Measurements from ENCODE around the gene GGCT. TPM values are rescaled to one million over a fixed set of nuclear protein-coding genes. Genes with fewer than 3 reads are reported as not detected.

Gene GGCT
- total and polyA plus RNA-seq, 2 donors from 2014 or later = 23.8 to 70.1 TPM

DNA sequence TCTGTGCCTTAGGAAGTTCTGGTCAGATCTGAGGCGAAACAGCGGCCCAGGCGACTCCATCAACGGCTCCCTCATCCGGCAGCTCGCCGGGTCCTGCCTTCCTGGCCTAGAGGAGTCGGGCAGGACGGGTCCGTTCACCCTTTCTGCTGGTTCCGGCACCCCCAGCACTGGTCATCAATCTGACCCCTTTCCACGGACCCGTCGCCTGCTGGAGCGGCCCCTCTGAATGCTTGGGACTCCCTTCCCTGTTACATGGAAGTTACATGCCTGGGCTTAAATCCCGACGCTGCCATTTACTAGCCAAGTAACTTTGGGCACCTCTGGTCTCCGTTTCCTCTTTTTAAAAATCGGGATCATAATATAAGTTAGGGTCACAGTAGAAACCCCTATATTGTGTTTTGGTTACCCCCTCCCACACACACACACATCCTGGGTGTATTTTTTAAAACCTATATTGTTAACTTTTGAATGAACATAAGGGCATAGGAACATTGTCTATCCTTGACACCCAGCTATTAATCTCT, 607 bp upstream of the GGCT start:
- H3K9me3 ChIP-seq (ENCODE audit: control insufficient read depth in 2 of 3, insufficient read depth in 1 of 3, low read length in 3 of 3) = no peaks in the 10 kb centered on the region
- no peaks in the 10 kb centered on the region for H3K27me3 ChIP-seq (ENCODE audit: control insufficient read depth, insufficient read depth, low read length)
- H3K4me3 ChIP-seq (ENCODE audit: low read length in 3 of 3) = peak overlapping the region; percentile 80 to 90 (median 81)
- H3K27ac ChIP-seq (ENCODE audit: low read depth in 2 of 2, low read length in 2 of 2) = peak overlapping the region; percentile 88 to 96
- TF ChIP-seq, protein P1, sequence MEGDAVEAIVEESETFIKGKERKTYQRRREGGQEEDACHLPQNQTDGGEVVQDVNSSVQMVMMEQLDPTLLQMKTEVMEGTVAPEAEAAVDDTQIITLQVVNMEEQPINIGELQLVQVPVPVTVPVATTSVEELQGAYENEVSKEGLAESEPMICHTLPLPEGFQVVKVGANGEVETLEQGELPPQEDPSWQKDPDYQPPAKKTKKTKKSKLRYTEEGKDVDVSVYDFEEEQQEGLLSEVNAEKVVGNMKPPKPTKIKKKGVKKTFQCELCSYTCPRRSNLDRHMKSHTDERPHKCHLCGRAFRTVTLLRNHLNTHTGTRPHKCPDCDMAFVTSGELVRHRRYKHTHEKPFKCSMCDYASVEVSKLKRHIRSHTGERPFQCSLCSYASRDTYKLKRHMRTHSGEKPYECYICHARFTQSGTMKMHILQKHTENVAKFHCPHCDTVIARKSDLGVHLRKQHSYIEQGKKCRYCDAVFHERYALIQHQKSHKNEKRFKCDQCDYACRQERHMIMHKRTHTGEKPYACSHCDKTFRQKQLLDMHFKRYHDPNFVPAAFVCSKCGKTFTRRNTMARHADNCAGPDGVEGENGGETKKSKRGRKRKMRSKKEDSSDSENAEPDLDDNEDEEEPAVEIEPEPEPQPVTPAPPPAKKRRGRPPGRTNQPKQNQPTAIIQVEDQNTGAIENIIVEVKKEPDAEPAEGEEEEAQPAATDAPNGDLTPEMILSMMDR (IDR thresholded peaks at IDR 0.05; ENCODE audit: borderline replicate concordance, extremely low read depth, insufficient read depth) = no peak
- H3K36me3 ChIP-seq (ENCODE audit: control insufficient read depth in 2 of 3, insufficient read depth in 3 of 3, low read length in 3 of 3) = no peaks in the 10 kb centered on the region
- no peak for DNase-seq
- peak overlapping the region; percentile 59 to 93 (median 77) for H3K9ac ChIP-seq (ENCODE audit: low read length in 3 of 3)
- H3K4me1 ChIP-seq (ENCODE audit: control insufficient read depth in 2 of 3, insufficient read depth in 2 of 3, low read depth in 1 of 3, low read length in 3 of 3) = peaks cover 0 to 12% (median 5%) of the 10 kb centered on the region in 3 donors
- intact Hi-C loops (cut with DNase I) = no loop called here
- no peak for FAIRE-seq

DNA sequence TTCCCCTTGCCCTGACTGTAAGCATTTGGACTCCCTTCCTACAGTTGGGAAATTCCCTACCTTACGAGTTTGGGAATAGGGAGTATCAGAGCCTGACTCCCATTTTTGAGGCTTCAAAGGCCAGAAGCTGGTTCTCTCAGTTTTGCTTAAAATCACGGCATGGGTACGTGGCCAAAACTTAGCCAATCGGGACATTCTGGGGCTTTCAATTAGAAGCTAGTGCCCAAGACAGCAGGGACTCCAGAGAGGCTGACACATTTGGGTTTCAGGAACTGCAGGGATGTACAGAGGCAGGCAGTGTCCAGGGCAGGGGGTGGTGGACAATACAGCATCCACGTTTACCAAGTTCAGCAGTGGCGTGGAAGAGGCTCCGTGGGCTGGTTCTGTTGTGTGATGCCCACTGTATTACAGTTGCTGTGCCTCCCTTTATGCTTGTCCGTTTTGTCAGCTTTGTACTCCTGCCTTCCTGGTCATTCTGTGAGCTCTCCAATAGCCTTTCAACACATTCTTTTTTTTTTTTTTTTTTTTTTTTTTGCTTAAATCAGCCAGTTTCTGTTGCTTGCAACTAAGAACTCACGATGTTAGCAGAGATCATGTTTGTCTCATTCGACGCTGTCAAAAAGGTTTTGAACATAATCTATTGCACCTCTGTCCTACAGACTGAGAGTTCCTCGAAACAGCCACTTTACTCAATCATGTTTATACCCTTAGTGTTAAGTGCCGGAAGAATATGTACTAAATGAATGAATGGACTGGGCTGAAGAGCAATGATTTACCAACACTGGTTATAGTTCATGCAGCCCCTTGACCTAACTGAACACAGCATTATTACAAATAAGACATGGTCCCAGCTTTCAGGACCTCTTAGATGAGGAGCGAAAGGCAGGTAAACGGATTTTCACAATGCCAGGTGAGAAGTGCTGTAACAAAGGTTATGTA, 1.1 kb downstream of the GGCT start:
- DNase-seq (peak in 1 of 5 donors; percentile 19), FAIRE-seq (no peak)
- intact Hi-C loops (cut with DNase I) = no loop called here
- peak overlapping the region; percentile 86 to 95 (median 89) for H3K9ac ChIP-seq (ENCODE audit: low read length in 3 of 3)
- no peaks in the 10 kb centered on the region for H3K9me3 ChIP-seq (ENCODE audit: control insufficient read depth in 2 of 3, insufficient read depth in 1 of 3, low read length in 3 of 3)
- TF ChIP-seq, protein P1 (IDR thresholded peaks at IDR 0.05; ENCODE audit: borderline replicate concordance, extremely low read depth, insufficient read depth) = no peak
- H3K4me1 ChIP-seq (ENCODE audit: control insufficient read depth in 2 of 3, insufficient read depth in 2 of 3, low read depth in 1 of 3, low read length in 3 of 3) = peaks cover 0 to 12% (median 4%) of the 10 kb centered on the region in 3 donors
- no peaks in the 10 kb centered on the region for H3K36me3 ChIP-seq (ENCODE audit: control insufficient read depth in 2 of 3, insufficient read depth in 3 of 3, low read length in 3 of 3)
- no peaks in the 10 kb centered on the region for H3K27me3 ChIP-seq (ENCODE audit: control insufficient read depth, insufficient read depth, low read length)
- H3K4me3 ChIP-seq (ENCODE audit: low read length in 3 of 3) = peak overlapping the region; percentile 81 to 99 (median 90)
- H3K27ac ChIP-seq (ENCODE audit: low read depth in 2 of 2, low read length in 2 of 2) = peak overlapping the region in 1 of 2 donors; percentile 90

DNA sequence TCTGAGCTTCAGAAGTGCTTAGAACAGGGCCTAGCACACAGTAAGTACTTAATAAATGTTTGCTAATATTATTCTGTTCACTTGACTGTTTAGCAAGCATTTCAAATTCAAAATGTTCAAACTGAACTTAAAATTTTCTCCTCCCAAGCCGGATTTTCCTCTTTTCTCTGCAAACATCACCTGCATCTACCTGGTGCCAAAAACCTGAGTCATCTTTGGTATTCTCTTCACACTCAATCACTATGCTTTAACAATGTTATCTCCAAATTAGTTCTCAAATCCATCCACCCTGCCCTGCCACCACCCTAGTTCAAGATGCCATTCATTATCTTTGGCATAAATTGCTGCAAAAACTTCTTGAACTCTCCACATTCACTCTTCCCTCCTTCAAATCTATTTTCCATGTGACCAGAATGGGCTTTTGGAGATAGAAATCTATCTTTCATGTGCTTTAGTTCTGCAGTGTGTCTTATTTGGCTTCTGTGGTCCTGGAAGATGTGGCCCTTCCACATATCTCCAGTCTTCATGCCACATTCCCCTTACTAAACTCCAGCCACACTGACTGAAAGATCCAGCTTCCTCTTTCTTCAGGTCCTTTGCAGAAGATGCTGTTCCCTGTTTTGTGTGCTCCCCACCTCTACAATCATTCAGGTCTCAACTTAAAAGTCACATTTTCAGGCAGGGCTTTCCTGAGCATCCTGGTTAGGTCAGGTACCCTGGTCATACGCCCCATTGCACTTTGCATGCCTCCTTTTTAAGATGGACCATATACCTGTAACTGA, 2.0 kb downstream of the GGCT start:
- H3K27me3 ChIP-seq (ENCODE audit: control insufficient read depth, insufficient read depth, low read length) = no peaks in the 10 kb centered on the region
- FAIRE-seq (no peak), DNase-seq (no peak)
- peaks cover 0 to 12% (median 4%) of the 10 kb centered on the region in 3 donors for H3K4me1 ChIP-seq (ENCODE audit: control insufficient read depth in 2 of 3, insufficient read depth in 2 of 3, low read depth in 1 of 3, low read length in 3 of 3)
- intact Hi-C loops (cut with DNase I) = no loop called here
- H3K27ac ChIP-seq (ENCODE audit: low read depth in 2 of 2, low read length in 2 of 2) = no peak overlapping the region
- H3K9ac ChIP-seq (ENCODE audit: low read length in 3 of 3) = no peak overlapping the region
- H3K4me3 ChIP-seq (ENCODE audit: low read length in 3 of 3) = peak overlapping the region in 2 of 3 donors; percentile 81 to 99
- no peaks in the 10 kb centered on the region for H3K9me3 ChIP-seq (ENCODE audit: control insufficient read depth in 2 of 3, insufficient read depth in 1 of 3, low read length in 3 of 3)
- TF ChIP-seq, protein P1 (IDR thresholded peaks at IDR 0.05; ENCODE audit: borderline replicate concordance, extremely low read depth, insufficient read depth) = no peak
- peaks cover 0 to under 1% (median 0%) of the 10 kb centered on the region in 3 donors for H3K36me3 ChIP-seq (ENCODE audit: control insufficient read depth in 2 of 3, insufficient read depth in 3 of 3, low read length in 3 of 3)
